HepG2 (cell line): Measurements from ENCODE around the gene SLTM.

Experiments
- YY1 ChIP-seq: IDR thresholded peaks from 2 replicates; pipeline ENCODE4 v1.6.1; 2011; ENCODE audit warnings: low read length, low read depth, moderate library complexity, mild to moderate bottlenecking; ENCODE audit not compliant: insufficient read depth, insufficient replicate concordance
- ZNF101 ChIP-seq: sonication (generic); formaldehyde crosslinking; IDR thresholded peaks from 2 replicates; pipeline ENCODE4 v1.4.0; 2020; ENCODE audit warnings: mild to moderate bottlenecking, low read depth, missing genetic modification reagents, borderline replicate concordance
- TF ChIP-seq, protein P1 (sequence below): sonication (generic); formaldehyde crosslinking; IDR thresholded peaks from 2 replicates; pipeline ENCODE4 v1.4.0; 2020; ENCODE audit warnings: missing genetic modification reagents

DNA sequence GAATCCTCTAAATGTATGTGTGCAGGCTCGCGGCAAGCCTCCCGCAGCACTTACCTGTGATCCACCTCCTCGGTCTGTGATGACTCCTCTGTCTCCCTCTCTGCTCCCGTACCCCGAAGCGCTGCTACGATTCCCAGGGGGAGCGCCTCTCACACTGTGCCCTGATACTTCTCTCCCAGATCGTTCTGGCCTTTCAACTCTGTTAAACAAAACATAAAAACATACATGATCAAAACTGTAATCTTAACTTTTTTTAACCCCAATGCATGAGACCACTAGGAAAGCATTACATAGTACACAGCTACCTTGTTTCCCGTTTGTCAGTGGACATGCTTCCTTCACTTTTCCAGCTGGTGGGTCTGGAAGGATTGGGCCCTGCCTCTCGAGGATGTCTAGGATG, 46.6 kb downstream of the SLTM start:
- TF ChIP-seq, protein P1, sequence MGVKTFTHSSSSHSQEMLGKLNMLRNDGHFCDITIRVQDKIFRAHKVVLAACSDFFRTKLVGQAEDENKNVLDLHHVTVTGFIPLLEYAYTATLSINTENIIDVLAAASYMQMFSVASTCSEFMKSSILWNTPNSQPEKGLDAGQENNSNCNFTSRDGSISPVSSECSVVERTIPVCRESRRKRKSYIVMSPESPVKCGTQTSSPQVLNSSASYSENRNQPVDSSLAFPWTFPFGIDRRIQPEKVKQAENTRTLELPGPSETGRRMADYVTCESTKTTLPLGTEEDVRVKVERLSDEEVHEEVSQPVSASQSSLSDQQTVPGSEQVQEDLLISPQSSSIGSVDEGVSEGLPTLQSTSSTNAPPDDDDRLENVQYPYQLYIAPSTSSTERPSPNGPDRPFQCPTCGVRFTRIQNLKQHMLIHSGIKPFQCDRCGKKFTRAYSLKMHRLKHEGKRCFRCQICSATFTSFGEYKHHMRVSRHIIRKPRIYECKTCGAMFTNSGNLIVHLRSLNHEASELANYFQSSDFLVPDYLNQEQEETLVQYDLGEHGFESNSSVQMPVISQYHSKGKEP (CRISPR knock-in tag) = no peak
- TF ChIP-seq YY1 (no peak), ZNF101 (no peak)
